ENCODE measurements around the gene SIM1.

DNA sequence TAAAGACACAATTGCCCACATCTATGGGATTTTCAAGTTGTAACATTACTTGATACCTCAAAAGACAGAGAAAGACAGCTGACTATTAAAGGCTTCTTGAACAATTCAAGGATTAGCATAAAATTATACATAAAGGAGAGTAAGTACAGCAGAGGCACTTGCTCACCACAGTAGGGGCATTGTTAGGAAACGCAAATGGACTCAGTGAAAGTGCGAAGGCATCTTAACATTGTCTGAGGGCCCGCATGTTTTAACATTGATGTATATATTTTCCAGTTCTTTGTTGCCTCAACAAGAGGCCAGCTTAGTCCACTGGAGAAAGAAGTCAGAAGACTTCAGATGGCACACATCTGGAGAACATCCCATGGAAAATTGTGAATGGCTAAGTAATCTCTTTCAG lies 115.4 kb downstream of the SIM1 start:
- TF ChIP-seq, protein P1, sequence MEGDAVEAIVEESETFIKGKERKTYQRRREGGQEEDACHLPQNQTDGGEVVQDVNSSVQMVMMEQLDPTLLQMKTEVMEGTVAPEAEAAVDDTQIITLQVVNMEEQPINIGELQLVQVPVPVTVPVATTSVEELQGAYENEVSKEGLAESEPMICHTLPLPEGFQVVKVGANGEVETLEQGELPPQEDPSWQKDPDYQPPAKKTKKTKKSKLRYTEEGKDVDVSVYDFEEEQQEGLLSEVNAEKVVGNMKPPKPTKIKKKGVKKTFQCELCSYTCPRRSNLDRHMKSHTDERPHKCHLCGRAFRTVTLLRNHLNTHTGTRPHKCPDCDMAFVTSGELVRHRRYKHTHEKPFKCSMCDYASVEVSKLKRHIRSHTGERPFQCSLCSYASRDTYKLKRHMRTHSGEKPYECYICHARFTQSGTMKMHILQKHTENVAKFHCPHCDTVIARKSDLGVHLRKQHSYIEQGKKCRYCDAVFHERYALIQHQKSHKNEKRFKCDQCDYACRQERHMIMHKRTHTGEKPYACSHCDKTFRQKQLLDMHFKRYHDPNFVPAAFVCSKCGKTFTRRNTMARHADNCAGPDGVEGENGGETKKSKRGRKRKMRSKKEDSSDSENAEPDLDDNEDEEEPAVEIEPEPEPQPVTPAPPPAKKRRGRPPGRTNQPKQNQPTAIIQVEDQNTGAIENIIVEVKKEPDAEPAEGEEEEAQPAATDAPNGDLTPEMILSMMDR (conservative IDR thresholded peaks at IDR 0.05; ENCODE audit: low read depth, low read length), result no peak
- TF ChIP-seq EZH2 (IDR thresholded peaks at IDR 0.05; ENCODE audit: low read length, unreplicated experiment), result no peak

All from PC-3 (cell line).